OCI-LY7 (cell line): ENCODE results near the gene CFAP141. TPM values are rescaled to one million over a fixed set of nuclear protein-coding genes. Genes with fewer than 3 reads are reported as not detected.
"Not testable (repeated sequence)": the region's sequence is repeated elsewhere in the genome, so short reads cannot be mapped to it uniquely, and the experiment has no call there.

Source experiments
- BruUV-seq: library from RNA; stranded (reverse); fragments of 400-500 nt; replicated peaks from 2 replicates; lab custom pipeline; 2021; lab: Mats Ljungman, UMichigan
- CTCF ChIA-PET: fragments of 300-600 bp; sonication (Branson Sonifier 250); formaldehyde crosslinking; loops from one replicate; lab custom pipeline; 2022; ENCODE audit warnings: antibody characterized with exemption; ENCODE audit not compliant: unreplicated experiment; lab: Charles Lee
- POLR2A ChIA-PET: fragments of 300-600 bp; sonication (Branson Sonifier 250); formaldehyde crosslinking; loops from one replicate; lab custom pipeline; 2022; ENCODE audit warnings: antibody characterized with exemption; lab: Charles Lee
- DNase-seq: peaks from one replicate; pipeline ENCODE4 v3.0.0-alpha.2; 2015; ENCODE audit warnings: low spot score
- H2AFZ ChIP-seq: fragments of 200-600 bp; sonication (generic), shearing (Covaris generic); 2 replicates; pipeline ENCODE4 v1.6.1; 2014; ENCODE audit warnings: mild to moderate bottlenecking, antibody characterized with exemption, low read length, moderate library complexity
- H3K27ac ChIP-seq: fragments of 200-600 bp; sonication (generic); 2 replicates; pipeline ENCODE4 v1.5.1; 2014; ENCODE audit warnings: mixed run types, low read depth, mild to moderate bottlenecking, moderate library complexity, low read length, inconsistent platforms; ENCODE audit not compliant: poor library complexity, severe bottlenecking
- H3K36me3 ChIP-seq: fragments of 200-600 bp; sonication (generic); 2 replicates; pipeline ENCODE4 v1.6.1; 2014; ENCODE audit warnings: mild to moderate bottlenecking, antibody characterized with exemption, low read length, moderate library complexity, mixed read lengths; ENCODE audit not compliant: insufficient read depth
- H3K4me1 ChIP-seq: fragments of 200-600 bp; sonication (generic); 2 replicates; pipeline ENCODE4 v1.5.1; 2014; ENCODE audit warnings: mild to moderate bottlenecking, low read length; ENCODE audit not compliant: insufficient read depth, poor library complexity, severe bottlenecking
- H3K4me2 ChIP-seq: fragments of 200-600 bp; sonication (generic); 2 replicates; pipeline ENCODE4 v1.6.1; 2014; ENCODE audit warnings: mild to moderate bottlenecking, low read length
- H3K4me3 ChIP-seq: fragments of 200-600 bp; sonication (generic); 2 replicates; pipeline ENCODE4 v1.5.1; 2014; ENCODE audit warnings: mild to moderate bottlenecking, low read depth, low read length; ENCODE audit not compliant: poor library complexity, severe bottlenecking
- H3K79me2 ChIP-seq: fragments of 200-600 bp; sonication (generic); 2 replicates; pipeline ENCODE4 v1.6.1; 2016; ENCODE audit warnings: low read depth, mild to moderate bottlenecking, low read length, moderate library complexity, mixed read lengths; ENCODE audit not compliant: insufficient read depth
- H3K9me2 ChIP-seq: fragments of 200-600 bp; sonication (generic); 2 replicates; pipeline ENCODE4 v1.6.1; 2016; ENCODE audit warnings: mild to moderate bottlenecking, low read length, mixed read lengths; ENCODE audit not compliant: insufficient read depth
- H3K9me3 ChIP-seq: fragments of 200-600 bp; sonication (generic); 2 replicates; pipeline ENCODE4 v1.6.1; 2014; ENCODE audit warnings: mild to moderate bottlenecking, mixed run types, low read length, mixed read lengths
- H4K20me1 ChIP-seq: fragments of 200-600 bp; sonication (generic); 2 replicates; pipeline ENCODE4 v1.6.1; 2014; ENCODE audit warnings: mild to moderate bottlenecking, antibody characterized with exemption, low read length, moderate library complexity, mixed read lengths; ENCODE audit not compliant: insufficient read depth
- EZH2phosphoT487 ChIP-seq: fragments of 200-600 bp; sonication (generic); IDR thresholded peaks from 2 replicates; pipeline ENCODE4 v1.6.1; 2018; ENCODE audit warnings: low read depth, borderline replicate concordance, mild to moderate bottlenecking, mixed run types, antibody characterized with exemption, low read length, moderate library complexity, mixed read lengths
- intact Hi-C: fragments of 100-400 bp; cut with micrococcal nuclease; formaldehyde crosslinking; loops from one replicate; pipeline ENCODE4 v1.10.0; 2022; ENCODE audit not compliant: unreplicated experiment
- total RNA-seq, 2 experiments: library from RNA; depleted of rRNA in 1 of 2; stranded (reverse); fragments of >200 nt in 1 of 2; shearing (Covaris generic) in 1 of 2; gene quantifications; 2 replicates each; pipeline ENCODE4 v1.2.3, GENCODE V29; 2014 to 2022
- TF ChIP-seq, protein P1 (sequence below): fragments of 200-600 bp; sonication (generic); conservative IDR thresholded peaks from 2 replicates; pipeline ENCODE4 v1.5.1; 2014; ENCODE audit warnings: mild to moderate bottlenecking, antibody characterized with exemption, low read length, moderate library complexity, mixed read lengths

CFAP141 gene
- total RNA-seq, 2 experiments from 2014 or later = not detected

DNA sequence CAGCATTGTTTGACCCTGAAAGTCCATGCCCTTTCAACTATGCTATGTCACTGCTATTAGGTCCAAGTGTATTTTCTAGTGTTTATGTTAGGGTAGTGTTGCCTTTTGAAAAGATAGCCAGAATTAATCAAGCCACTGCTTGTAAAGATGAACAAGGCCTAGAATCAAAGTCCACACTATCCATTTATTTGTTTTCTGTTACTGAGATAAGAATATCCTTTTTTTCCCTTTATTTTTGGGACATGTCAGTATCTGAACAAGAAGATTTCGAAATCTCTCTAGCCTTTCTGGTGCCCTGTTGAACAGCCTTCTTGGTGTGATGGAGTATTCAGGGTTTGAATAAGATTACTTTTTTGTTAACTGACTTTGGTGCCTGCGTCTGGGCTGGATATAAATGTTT lies 31.3 kb upstream of the CFAP141 start:
- Histone ChIP-seq H2AFZ (no peak overlapping the region), H3K4me1 (no peaks in the 10 kb centered on the region), H3K4me3 (no peak overlapping the region), H3K4me2 (no peak overlapping the region), H3K9me3 (no peaks in the 10 kb centered on the region), H3K36me3 (peaks cover 98% of the 10 kb centered on the region), H4K20me1 (peaks cover 4% of the 10 kb centered on the region), H3K79me2 (peaks cover 39% of the 10 kb centered on the region), H3K9me2 (no peaks in the 10 kb centered on the region), H3K27ac (no peak overlapping the region)
- no TSS peak for BruUV-seq
- intact Hi-C loops = no loop called here
- TF ChIP-seq EZH2phosphoT487 = no peak
- TF ChIP-seq, protein P1, sequence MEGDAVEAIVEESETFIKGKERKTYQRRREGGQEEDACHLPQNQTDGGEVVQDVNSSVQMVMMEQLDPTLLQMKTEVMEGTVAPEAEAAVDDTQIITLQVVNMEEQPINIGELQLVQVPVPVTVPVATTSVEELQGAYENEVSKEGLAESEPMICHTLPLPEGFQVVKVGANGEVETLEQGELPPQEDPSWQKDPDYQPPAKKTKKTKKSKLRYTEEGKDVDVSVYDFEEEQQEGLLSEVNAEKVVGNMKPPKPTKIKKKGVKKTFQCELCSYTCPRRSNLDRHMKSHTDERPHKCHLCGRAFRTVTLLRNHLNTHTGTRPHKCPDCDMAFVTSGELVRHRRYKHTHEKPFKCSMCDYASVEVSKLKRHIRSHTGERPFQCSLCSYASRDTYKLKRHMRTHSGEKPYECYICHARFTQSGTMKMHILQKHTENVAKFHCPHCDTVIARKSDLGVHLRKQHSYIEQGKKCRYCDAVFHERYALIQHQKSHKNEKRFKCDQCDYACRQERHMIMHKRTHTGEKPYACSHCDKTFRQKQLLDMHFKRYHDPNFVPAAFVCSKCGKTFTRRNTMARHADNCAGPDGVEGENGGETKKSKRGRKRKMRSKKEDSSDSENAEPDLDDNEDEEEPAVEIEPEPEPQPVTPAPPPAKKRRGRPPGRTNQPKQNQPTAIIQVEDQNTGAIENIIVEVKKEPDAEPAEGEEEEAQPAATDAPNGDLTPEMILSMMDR = no peak
- no peak for DNase-seq
- POLR2A ChIA-PET = no interaction called here
- CTCF ChIA-PET = no interaction called here

DNA sequence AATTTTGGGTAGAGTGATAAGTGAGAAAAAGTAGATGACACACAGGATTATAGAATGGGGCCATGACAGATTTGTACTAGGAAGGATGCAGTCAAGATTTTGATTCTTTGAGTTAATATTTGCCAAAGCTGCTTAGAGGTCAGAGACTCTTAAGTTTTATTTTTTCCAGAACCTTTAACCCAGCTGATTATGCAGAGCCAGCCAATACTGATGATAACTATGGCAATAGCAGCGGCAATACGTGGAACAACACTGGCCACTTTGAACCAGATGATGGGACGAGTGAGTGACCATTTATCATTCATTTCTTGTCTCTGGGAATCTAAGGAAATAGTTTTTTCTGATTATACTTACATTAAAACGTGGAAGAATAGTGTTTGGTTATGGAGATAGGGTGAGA lies 30.7 kb upstream of the CFAP141 start:
- no peaks in the 10 kb centered on the region for H3K9me2 ChIP-seq
- H4K20me1 ChIP-seq = peaks cover 4% of the 10 kb centered on the region
- BruUV-seq = no TSS peak
- H3K4me2 ChIP-seq = no peak overlapping the region
- ChIA-PET CTCF (no interaction called here), POLR2A (no interaction called here)
- intact Hi-C loops = no loop called here
- peaks cover 42% of the 10 kb centered on the region for H3K79me2 ChIP-seq
- TF ChIP-seq, protein P1 = no peak
- no peak for TF ChIP-seq EZH2phosphoT487
- no peaks in the 10 kb centered on the region for H3K4me1 ChIP-seq
- H3K36me3 ChIP-seq = peaks cover 98% of the 10 kb centered on the region
- H3K9me3 ChIP-seq = no peaks in the 10 kb centered on the region
- no peak for DNase-seq
- no peak overlapping the region for H3K27ac ChIP-seq
- H2AFZ ChIP-seq = no peak overlapping the region
- no peak overlapping the region for H3K4me3 ChIP-seq

DNA sequence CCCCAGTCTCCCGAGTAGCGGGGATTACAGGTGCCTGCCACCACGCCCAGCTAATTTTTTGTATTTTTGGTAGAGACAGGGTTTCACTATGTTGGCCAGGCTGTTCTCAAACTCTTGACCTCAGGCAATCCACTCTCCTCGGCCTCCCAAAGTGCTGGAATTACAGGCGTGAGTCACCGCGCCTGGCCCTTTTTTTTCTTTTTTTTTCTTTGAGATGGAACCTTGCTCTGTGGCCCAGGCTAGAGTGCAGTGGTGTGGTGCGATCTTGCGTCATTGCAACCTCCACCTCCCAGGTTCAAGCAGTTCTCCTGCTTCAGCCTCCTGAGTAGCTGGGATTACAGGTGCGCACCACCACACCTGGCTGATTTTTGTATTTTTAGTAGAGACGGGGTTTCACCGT lies 27.0 kb upstream of the CFAP141 start:
- H3K4me3 ChIP-seq, H3K4me2 ChIP-seq, POLR2A ChIA-PET, H3K4me1 ChIP-seq, H3K9me3 ChIP-seq, H4K20me1 ChIP-seq, intact Hi-C loops, H3K9me2 ChIP-seq, H3K27ac ChIP-seq, DNase-seq, CTCF ChIA-PET, BruUV-seq, H2AFZ ChIP-seq: not testable (repeated sequence)
- peaks cover 46% of the 10 kb centered on the region; the same call in 1 of the 2 replicates for H3K79me2 ChIP-seq
- peaks cover 98% of the 10 kb centered on the region for H3K36me3 ChIP-seq

DNA sequence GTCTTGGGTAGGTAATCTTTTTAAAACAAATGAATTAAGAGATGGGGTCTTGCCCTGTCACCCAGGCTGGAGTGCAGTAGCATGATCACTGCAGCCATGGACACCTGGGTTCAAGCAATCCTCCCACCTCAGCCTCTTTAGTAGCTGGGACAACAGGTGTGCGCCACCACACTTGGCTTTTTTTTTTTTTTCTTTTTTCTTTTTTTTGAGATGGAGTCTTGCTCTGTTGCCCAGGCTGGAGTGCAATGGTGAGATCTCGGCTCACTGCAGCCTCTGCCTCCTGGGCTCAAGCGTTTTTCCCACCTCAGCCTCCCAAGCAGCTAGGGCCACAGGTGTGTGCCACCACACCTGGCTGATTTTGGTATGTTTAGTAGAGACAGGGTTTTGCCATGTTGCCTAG lies 25.0 kb upstream of the CFAP141 start:
- CTCF ChIA-PET, BruUV-seq, H3K4me3 ChIP-seq, H3K4me2 ChIP-seq, DNase-seq, H3K9me2 ChIP-seq, H3K4me1 ChIP-seq, H3K27ac ChIP-seq, H2AFZ ChIP-seq, H3K9me3 ChIP-seq, intact Hi-C loops, H4K20me1 ChIP-seq: not testable (repeated sequence)
- POLR2A ChIA-PET = interaction anchor here (0.5 to 1.2 kb wide), 3 partner anchors 10 to 152 kb away, joined by 3 to 4 read pairs (median 3); no protein-coding TSS in a partner anchor
- H3K79me2 ChIP-seq = peaks cover 53% of the 10 kb centered on the region
- H3K36me3 ChIP-seq = peaks cover 98% of the 10 kb centered on the region
